ENCODE data around the gene PDE9A.

- TF ChIP-seq CTCF (IDR thresholded peaks at IDR 0.05) (no peak), POLR2A (IDR thresholded peaks at IDR 0.05) (no peak), EP300 (IDR thresholded peaks at IDR 0.05) (no peak)
Observed at GRCh38 chr21:42815217-42815616, 161.8 kb downstream of the PDE9A start.
